Panc1 (cell line): ENCODE results near the gene USP32. TPM values are rescaled to one million over a fixed set of nuclear protein-coding genes. Genes with fewer than 3 reads are reported as not detected.

Experiments
- ATAC-seq: fragments of 200-7000 bp; cut with Tn5 transposase; 2 replicates; pipeline ENCODE4 v1.9.1; 2020; ENCODE audit warnings: mild to moderate bottlenecking, moderate library complexity
- BruUV-seq: library from RNA; stranded (reverse); fragments of 400-500 nt; replicated peaks from 2 replicates; lab custom pipeline; 2021; lab: Mats Ljungman, UMichigan
- CTCF ChIA-PET: fragments of 300-600 bp; sonication (Branson Sonifier 250); formaldehyde crosslinking; loops from one replicate; lab custom pipeline; 2022; ENCODE audit warnings: antibody characterized with exemption; lab: Charles Lee
- POLR2A ChIA-PET: fragments of 300-600 bp; sonication (Branson Sonifier 250); formaldehyde crosslinking; loops from one replicate; lab custom pipeline; 2022; ENCODE audit warnings: antibody characterized with exemption; lab: Charles Lee
- DNase-seq: peaks from one replicate; pipeline ENCODE4 v3.0.0-alpha.2; 2010; ENCODE audit warnings: low read depth, low spot score
- H3K27ac ChIP-seq: 2 replicates; pipeline ENCODE4 v1.5.1; 2011; ENCODE audit warnings: mild to moderate bottlenecking, low read length, inconsistent platforms
- H3K27me3 ChIP-seq: fragments of 200-500 bp; sonication (Bioruptor generic); 2 replicates; pipeline ENCODE4 v1.6.0; 2014; ENCODE audit warnings: low read length, inconsistent platforms; ENCODE audit not compliant: control insufficient read depth, insufficient read depth
- H3K36me3 ChIP-seq: fragments of 200-500 bp; sonication (Bioruptor generic); 2 replicates; pipeline ENCODE4 v1.5.1; 2014; ENCODE audit warnings: inconsistent platforms, mild to moderate bottlenecking, low read length, moderate library complexity; ENCODE audit not compliant: control insufficient read depth, insufficient read depth
- H3K4me1 ChIP-seq: 2 replicates; pipeline ENCODE4 v1.5.1; 2011; ENCODE audit warnings: inconsistent platforms, mild to moderate bottlenecking, low read length, moderate library complexity; ENCODE audit not compliant: control insufficient read depth, insufficient read depth
- H3K4me3 ChIP-seq, 2 experiments: 2 replicates each; pipeline ENCODE4 v1.5.1; 2011 to 2012; ENCODE audit warnings: low read depth in 2 of 2, low read length in 2 of 2, mild to moderate bottlenecking in 2 of 2, inconsistent platforms in 1 of 2, moderate library complexity in 1 of 2
- H3K9me3 ChIP-seq: fragments of 200-500 bp; sonication (Bioruptor generic); 2 replicates; pipeline ENCODE4 v1.5.1; 2014; ENCODE audit warnings: low read depth, mild to moderate bottlenecking, inconsistent platforms, low read length, moderate library complexity; ENCODE audit not compliant: control insufficient read depth, insufficient read depth
- CTCF ChIP-seq: fragments of 450-650 bp; IDR thresholded peaks from 2 replicates; pipeline ENCODE4 v1.5.1; 2017; ENCODE audit warnings: mild to moderate bottlenecking
- POLR2AphosphoS5 ChIP-seq: IDR thresholded peaks from 2 replicates; pipeline ENCODE4 v1.6.1; 2012; ENCODE audit warnings: mild to moderate bottlenecking, low read depth, low read length, moderate library complexity
- REST ChIP-seq, 2 experiments: IDR thresholded peaks; 2 replicates each; pipeline ENCODE4 v1.6.1; 2011 to 2012; ENCODE audit warnings: low read depth in 2 of 2, control low read depth in 1 of 2, low read length in 1 of 2, mild to moderate bottlenecking in 1 of 2, moderate library complexity in 1 of 2; ENCODE audit not compliant: insufficient read depth in 1 of 2
- SIN3A ChIP-seq: IDR thresholded peaks from 2 replicates; pipeline ENCODE4 v1.6.1; 2012; ENCODE audit warnings: low read depth, mild to moderate bottlenecking, low read length, moderate library complexity, borderline replicate concordance; ENCODE audit not compliant: insufficient read depth
- TCF7L2 ChIP-seq: IDR thresholded peaks from 2 replicates; pipeline ENCODE4 v1.6.1; 2011; ENCODE audit warnings: mild to moderate bottlenecking, low read depth, low read length, inconsistent platforms
- in situ Hi-C: cut with HindIII; loops from 2 replicates; pipeline ENCODE4 v1.10.0; 2016; ENCODE audit warnings: low sequenced_read_pairs, low pct_unique_long_range_greater_than_20kb
- intact Hi-C: fragments of 100-400 bp; cut with micrococcal nuclease; formaldehyde crosslinking; loops from one replicate; pipeline ENCODE4 v1.10.0; 2022; ENCODE audit not compliant: unreplicated experiment
- total RNA-seq: library from RNA; stranded (reverse); gene quantifications from one replicate; pipeline ENCODE4 v1.2.1, GENCODE V29; 2021; ENCODE audit not compliant: unreplicated experiment

Gene USP32
- total RNA-seq, 1 experiment from 2014 or later = 45.5 TPM

GRCh38 chr17:60363700-60364405 lies 28.1 kb downstream of the USP32 start:
- ATAC-seq (no peak), DNase-seq (no peak)
- no TSS peak for BruUV-seq
- Histone ChIP-seq H3K27me3 (no peaks in the 10 kb centered on the region), H3K36me3 (no peaks in the 10 kb centered on the region), H3K4me3 (no peak overlapping the region), H3K9me3 (no peaks in the 10 kb centered on the region), H3K4me1 (no peaks in the 10 kb centered on the region), H3K27ac (no peak overlapping the region)
- ChIA-PET CTCF (no interaction called here), POLR2A (no interaction called here)
- TF ChIP-seq CTCF (no peak), SIN3A (no peak), TCF7L2 (no peak), REST (IDR thresholded peaks at IDR 0.05; ENCODE audit: insufficient read depth in 1 of 2, low read depth in 2 of 2, low read length in 1 of 2) (no peak), POLR2AphosphoS5 (no peak)
- in situ Hi-C loops (no loop called here), intact Hi-C loops (no loop called here)

- in situ Hi-C loops (no loop called here), intact Hi-C loops (no loop called here)
- TF ChIP-seq REST (IDR thresholded peaks at IDR 0.05; ENCODE audit: insufficient read depth in 1 of 2, low read depth in 2 of 2, low read length in 1 of 2) (no peak), POLR2AphosphoS5 (no peak), SIN3A (no peak), TCF7L2 (no peak), CTCF (no peak)
- no peaks in the 10 kb centered on the region for H3K4me1 ChIP-seq
- no peaks in the 10 kb centered on the region for H3K27me3 ChIP-seq
- DNase-seq = no peak
- ATAC-seq = no peak
- POLR2A ChIA-PET = no interaction called here
- CTCF ChIA-PET = no interaction called here
- H3K27ac ChIP-seq = no peak overlapping the region
- no peaks in the 10 kb centered on the region for H3K36me3 ChIP-seq
- TSS peak; percentile 44 for BruUV-seq
- no peak overlapping the region for H3K4me3 ChIP-seq
- H3K9me3 ChIP-seq = no peaks in the 10 kb centered on the region
Observed at GRCh38 chr17:60362329-60362728, 29.6 kb downstream of the USP32 start.
